GM19099 (cell line): ENCODE measurements around the gene ZNF358.

Experiments
- POLR2A ChIP-seq: IDR thresholded peaks from 3 replicates; pipeline ENCODE4 v1.6.1; 2011; ENCODE audit warnings: low read depth; ENCODE audit not compliant: insufficient read length; ENCODE audit errors: extremely low read depth

Gene ZNF358

DNA sequence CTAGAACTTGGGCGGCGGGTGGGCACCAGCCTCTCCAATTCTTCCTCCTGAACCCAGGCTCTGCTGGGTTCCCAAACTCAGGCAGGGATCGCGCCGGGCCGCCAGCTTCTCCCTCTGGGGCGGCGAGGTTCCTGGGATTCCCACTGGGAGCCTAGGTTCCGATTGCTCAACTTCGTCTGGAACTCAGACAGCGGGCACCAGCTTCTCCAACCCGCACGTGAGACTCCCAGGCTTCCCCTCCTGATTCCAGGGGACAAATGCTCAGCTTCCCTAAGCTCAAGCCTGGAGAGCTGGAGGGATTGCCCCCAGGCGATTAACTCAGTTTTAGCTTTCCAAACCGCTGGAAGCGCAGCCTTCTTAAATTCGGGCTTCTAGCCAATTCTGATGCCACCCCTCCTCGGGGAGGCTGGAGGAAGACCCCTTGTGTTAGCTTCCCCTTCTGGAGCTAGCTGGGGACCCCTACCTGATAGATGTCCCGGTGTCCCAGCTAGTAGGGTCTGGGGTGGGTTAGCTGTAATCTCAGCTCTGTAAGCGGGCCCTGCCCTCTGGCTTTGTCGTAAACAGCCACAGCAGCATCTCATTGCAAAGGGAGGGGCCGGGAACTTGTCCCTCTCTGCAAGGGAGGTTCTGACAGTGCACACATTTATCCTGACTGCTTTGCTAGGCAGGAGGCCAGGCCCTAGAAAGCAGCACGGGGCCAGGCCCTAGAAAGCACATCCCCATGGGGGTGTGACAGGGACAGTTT, 7.2 kb downstream of the ZNF358 start:
- TF ChIP-seq POLR2A, result no peak

DNA sequence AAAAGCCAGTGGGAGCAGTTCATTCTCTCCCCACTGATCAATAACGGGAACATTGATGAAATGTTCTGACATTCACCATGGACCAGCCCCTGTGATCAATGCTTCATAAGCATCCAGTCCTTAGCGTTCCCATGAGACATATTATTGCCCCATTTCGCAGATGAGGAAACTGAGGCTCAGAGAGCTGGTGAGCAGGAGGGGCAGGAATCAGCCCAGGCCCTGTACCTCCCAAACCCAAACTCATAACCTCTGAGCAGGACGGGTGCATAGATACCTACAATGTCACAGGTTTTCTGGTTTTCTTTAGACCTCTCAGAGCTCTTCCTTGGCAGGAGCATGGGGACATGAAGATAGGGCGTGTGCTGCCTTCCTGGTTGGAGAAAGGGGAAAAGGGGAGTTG, 8.6 kb downstream of the ZNF358 start:
- TF ChIP-seq POLR2A, result no peak

DNA sequence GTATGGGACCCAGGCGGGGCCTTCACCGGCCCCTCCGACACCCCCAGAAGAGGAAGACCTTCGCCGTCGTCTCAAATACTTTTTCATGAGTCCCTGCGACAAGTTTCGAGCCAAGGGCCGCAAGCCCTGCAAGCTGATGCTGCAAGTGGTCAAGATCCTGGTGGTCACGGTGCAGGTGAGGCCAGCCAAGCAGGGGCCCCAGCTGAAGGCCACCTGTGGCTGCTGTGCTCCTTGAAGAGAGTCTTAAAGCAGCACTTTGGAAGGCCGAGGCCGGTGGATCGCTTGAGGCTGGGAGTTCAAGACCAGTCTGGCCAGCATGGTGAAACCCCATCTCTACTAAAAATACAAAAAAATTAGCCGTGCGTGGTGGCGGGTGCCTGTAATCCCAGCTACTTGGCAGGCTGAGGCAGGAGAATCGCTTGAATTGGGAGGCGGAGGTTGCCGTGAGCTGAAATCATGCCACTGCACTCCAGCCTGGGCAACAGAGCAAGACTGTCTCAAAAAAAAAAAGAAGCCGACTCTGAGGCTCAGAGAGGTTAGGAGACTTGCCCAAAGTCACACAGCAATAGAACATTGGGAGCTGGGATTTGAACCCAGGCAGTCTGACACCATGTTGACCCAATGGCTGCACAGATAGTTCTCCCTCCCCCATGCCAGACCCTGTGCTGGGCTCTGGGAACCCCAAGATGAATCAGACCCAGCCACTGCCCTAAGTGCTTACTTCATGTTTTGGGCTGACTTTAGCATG, 9.3 kb downstream of the ZNF358 start:
- no peak for TF ChIP-seq POLR2A

DNA sequence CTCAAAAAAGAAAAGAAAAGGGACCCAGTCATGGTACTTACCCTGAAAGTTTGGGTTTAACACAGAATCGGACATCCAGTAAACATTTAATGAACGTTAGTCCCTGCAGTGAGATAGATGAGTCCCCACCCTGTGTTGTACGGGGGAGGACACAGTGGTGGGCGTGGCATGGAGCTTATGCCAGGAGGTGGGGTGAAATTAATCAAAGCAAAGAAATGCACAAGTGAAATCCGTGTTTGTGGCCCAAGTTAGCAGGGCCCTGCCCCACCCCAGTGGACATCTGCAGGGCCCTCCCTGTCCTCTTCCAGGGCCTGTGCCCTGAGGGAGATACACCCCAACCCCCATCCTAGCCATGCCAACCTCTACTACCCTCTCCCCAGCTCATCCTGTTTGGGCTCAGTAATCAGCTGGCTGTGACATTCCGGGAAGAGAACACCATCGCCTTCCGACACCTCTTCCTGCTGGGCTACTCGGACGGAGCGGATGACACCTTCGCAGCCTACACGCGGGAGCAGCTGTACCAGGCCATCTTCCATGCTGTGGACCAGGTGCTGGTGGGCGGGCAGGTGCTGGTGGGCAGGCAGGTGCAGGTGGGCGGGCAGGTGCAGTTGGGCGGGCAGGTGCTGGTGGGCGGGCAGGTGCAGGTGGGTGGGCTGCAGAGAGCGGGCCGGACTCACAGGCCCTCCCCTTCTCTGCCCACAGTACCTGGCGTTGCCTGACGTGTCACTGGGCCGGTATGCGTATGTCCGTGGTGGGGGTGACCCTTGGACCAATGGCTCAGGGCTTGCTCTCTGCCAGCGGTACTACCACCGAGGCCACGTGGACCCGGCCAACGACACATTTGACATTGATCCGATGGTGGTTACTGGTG, 10.4 kb downstream of the ZNF358 start:
- TF ChIP-seq POLR2A, result no peak

DNA sequence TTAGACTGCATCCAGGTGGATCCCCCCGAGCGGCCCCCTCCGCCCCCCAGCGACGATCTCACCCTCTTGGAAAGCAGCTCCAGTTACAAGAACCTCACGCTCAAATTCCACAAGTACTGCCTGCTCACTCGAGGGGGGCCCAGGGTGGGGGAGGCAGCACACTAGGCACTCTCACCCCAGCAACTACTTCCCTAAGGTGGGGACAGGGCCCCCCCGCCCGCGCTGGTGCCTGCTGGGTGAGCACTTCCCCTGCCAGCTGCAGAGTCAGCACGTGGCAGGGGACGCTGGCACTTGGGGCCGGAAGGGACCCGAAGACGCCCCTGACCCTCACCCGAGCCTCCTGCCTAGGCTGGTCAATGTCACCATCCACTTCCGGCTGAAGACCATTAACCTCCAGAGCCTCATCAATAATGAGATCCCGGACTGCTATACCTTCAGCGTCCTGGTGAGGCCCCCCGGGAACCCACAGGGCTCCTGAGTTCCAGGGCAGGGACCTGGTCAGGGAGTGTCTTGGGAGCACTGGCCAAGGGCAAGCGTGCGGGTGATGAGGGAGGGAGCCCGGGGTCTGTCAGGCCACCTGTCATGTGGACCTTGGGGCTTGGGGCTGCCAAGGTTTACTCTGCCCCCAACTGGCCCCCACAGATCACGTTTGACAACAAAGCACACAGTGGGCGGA, 11.8 kb downstream of the ZNF358 start:
- no peak for TF ChIP-seq POLR2A

DNA sequence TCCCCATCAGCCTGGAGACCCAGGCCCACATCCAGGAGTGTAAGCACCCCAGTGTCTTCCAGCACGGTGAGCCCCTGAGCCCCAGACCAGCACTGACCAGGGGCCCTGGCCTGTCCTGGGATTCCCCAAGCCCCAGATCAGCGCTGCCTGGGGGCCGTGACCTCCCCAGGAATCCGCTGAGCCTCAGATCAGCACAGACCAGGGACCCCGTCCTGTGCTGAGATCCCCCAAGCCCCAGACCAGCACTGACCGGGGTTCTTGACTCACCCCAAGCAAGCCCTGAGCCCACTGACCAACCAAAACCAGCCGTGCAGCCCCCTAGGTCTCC, 12.3 kb downstream of the ZNF358 start:
- no peak for TF ChIP-seq POLR2A

DNA sequence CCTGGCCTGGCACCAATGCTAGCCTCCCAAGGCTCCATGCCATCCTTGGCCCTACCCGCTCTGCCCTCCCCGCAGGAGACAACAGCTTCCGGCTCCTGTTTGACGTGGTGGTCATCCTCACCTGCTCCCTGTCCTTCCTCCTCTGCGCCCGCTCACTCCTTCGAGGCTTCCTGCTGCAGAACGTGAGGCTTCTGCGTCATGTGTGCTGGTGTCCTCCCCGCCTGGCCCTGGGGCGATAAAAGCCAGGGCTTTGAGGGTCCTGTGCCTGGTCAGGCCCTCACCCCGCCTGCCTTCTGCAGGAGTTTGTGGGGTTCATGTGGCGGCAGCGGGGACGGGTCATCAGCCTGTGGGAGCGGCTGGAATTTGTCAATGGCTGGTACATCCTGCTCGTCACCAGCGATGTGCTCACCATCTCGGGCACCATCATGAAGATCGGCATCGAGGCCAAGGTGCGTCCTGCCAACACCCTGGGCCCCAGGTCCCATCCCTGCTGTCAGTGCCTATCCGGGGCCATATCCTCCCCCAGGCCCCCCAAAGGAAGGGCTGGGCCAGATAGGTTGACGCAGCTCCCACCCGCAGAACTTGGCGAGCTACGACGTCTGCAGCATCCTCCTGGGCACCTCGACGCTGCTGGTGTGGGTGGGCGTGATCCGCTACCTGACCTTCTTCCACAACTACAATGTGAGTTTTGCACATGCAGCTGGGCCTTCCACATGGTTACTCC, 12.8 kb downstream of the ZNF358 start:
- no peak for TF ChIP-seq POLR2A

DNA sequence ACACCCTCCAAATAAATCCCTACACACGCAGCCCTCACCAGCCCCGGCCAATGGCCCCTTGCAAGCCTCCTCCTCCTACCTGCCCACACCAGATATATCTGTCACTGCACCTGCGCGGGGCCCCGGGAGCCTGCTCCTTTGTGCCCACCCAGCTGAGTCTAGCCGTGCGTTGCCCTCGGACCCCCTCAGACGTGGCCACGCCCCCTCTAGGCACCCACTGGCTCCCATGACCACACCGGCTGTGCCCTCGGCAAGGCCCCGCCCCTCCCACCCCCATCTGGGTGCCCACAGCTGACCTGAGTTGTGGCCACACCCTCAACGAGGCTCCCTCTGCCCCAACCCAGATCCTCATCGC, 13.3 kb downstream of the ZNF358 start:
- no peak for TF ChIP-seq POLR2A

DNA sequence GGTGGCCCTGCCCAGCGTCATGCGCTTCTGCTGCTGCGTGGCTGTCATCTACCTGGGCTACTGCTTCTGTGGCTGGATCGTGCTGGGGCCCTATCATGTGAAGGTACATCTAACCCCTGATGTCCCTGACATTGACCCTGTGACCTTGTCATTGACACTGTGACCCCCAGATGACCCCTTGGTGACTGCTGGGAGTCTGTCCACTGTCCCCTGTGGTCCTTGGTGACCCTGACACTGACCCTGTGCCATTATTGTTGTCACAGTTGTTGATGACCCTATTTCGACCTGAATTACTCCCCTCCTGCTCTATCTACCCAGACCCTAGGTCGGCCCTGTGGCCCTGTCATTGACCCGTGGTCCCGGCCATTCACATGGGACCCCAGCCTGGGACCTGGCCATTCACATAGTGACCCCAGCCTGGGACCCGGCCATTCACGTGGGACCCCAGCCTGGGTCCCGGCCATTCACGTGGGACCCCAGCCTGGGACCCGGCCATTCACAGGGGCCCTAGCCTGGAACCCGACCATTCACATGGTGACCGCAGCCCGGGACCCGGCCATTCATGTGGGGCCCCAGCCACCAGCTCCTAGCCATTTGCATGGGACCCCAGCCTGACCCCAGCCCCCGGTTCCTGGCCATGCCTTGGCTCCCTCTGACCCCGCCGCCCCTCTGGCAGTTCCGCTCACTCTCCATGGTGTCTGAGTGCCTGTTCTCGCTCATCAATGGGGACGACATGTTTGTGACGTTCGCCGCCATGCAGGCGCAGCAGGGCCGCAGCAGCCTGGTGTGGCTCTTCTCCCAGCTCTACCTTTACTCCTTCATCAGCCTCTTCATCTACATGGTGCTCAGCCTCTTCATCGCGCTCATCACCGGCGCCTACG, 13.9 kb downstream of the ZNF358 start:
- TF ChIP-seq POLR2A, result no peak

DNA sequence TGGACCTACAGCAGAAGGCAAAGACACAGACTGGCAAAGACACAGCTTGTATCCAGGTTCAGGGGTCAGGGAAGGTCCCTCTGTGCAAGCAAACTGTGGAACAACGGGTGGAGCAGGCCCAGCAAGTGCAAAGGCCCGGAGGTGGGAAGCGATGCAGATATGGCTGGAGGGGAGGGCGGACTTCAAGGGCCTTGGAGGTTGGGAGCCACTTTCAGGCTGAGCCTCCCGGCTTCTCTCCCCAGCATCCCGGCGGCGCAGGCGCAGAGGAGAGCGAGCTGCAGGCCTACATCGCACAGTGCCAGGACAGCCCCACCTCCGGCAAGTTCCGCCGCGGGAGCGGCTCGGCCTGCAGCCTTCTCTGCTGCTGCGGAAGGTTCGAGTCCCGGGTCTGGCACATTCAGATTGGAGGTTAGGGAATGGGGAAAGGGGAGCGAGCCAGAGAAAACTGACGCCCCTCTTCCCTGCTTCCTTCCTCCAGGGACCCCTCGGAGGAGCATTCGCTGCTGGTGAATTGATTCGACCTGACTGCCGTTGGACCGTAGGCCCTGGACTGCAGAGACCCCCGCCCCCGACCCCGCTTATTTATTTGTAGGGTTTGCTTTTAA, 17.5 kb downstream of the ZNF358 start:
- no peak for TF ChIP-seq POLR2A

DNA sequence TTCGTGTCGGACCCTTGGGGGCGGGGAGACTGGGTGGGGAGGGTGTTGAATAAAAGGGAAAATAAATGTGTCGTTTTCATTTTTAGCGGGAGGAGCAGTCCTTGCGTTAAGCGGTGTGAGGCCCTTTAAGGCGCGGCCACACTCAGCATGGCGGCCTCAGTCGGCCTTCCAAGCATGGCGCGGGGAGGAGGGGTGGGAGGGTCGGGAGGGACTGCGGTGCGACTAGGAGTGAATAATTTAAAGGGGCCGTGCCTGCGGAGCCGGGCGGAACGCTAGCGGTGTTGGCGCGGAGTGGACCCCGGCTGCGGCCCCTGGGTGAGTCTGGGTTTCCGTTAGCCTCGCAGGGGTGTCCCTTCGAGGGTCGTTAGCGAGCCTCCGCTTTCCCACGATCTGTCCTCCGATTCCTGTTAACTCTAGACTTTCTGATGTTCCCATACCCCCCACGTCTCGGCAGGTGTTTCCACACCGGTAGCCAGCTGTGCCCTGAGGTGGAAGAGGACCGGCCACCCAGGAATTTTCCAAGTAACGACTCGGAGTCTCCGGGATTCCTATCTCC, 18.1 kb downstream of the ZNF358 start:
- no peak for TF ChIP-seq POLR2A

DNA sequence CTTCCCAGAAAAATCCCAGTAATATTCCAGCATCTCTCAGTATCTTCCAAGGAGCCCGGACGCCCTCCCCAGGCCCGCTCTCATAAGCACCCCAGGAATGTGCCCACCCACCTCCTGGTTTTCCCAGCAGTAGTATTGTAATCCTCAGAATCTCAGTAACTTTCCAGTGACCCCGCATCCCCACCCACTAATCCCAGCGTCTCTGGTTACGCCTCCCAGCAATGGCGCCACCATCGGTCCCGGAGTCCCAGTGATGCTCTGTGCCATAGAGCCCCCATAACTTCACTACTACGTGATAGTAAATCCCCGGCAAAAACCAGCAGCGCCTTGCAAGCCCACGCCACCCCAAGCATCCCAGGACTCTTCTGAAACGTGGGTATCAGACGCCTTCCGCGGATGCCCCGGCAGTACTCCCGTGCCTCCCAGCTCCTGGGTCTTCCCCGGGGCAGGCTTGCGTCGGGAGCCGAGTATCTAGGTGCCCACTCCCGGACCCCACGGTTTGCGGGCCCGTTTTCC, 18.7 kb downstream of the ZNF358 start:
- TF ChIP-seq POLR2A, result no peak

DNA sequence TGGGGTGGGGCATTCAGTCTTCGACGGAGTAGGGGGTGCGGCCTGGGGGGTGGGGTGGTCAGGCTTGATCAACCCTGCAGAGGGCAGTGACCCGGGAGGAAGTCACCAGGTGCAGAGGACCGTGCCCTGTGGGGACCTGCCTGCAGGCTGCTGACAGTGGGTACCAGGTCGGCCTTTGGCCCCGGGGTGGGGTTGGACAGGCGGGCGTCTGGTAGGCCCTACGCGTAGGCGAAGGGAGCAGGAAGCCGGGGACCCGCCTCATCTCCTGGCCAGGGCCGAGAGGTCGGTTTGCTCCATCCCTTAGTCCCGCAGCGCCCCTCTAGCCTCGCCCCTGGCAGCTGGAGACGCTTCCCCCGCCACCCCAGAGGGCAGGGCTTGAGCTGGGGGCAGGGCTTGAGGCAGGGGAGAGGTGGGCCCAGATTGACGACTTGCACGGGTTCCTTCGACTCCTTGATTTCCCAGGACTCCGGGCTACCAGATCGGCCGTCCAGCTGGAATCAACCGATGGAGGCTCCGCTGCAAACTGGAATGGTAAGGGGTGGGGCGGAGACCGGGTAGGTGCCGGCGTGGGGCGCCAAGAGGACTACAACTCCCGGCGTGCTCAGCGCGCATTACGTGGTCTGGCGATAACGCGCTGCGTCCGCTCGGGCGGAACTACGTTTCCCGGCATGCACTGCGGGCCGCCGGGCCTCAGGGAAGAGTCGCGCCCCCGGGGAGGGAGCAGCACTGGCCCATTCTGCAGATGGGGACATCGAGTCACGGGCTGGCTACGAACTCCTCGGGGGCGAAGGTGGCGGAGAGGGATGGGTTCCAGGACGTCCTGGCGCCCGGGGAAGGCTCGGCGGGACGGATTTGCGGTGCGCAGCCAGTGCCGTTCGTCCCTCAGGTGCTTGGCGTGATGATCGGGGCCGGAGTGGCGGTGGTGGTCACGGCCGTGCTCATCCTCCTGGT, 19.4 kb downstream of the ZNF358 start, which contains the start of gene PNPLA6:
TSS of gene PNPLA6 (plus strand) at position 671 of the 951 bp plus-strand sequence. CDS start at position 743, 72 bp downstream.
- TF ChIP-seq POLR2A, result no peak
